Esophagus squamous epithelium (tissue), 4 donors: ENCODE results near the gene DCANP1.

Source experiments
- POLR2A ChIP-seq, 4 donors: fragments of 450-650 bp; IDR thresholded peaks; one replicate each; pipeline ENCODE4 v1.6.1; 2017; ENCODE audit warnings: antibody characterized with exemption in 4 of 4, mild to moderate bottlenecking in 4 of 4, moderate library complexity in 3 of 4
- TF ChIP-seq, protein P1 (sequence below), 6 experiments: fragments of 450-650 bp in 4 of 6; fragments of 200-600 bp in 2 of 6; sonication (generic) in 2 of 6; IDR thresholded peaks; one replicate each; pipeline ENCODE4 v1.5.1; 2016 to 2019; ENCODE audit warnings: antibody characterized with exemption in 6 of 6, mild to moderate bottlenecking in 4 of 6, moderate library complexity in 4 of 6

DNA sequence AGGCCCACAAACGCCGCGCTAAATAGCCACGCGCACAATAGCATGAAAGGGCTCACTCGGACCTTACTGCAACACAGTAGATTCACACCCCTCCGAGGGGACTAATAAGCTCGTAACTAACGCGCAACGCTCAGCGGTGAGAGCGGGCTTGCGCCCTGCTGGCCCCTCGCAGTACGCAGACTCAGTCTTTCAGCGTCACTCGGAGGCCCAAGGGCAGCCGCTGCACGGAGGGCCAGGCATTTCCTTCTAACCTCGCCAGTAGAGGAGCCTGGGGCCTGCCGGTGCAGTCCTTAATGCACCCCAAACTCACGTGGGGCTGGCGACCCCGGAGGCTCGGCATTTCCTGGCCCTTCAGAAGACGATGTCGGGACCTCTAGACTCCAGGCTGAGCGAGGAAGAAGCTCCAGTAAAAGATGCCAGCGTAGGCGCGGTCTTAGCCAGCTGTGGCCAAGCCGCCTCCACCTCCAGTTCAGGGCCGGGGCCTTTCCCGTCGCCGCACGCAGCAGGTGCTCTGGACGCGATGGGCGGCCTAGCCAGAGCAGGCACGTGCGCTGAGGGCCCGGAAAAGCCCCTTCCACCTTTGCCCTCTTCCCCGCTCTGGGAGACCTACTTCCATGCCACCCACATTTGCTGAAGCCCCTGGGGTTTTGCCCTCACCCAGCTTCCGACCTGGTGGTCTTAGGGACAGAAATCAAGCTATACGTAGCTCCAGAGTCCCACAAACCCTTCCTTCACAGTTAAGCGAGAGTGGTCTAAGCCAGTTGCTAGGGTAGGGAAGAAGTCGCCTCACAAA, 43.3 kb upstream of the DCANP1 start:
- TF ChIP-seq, protein P1, sequence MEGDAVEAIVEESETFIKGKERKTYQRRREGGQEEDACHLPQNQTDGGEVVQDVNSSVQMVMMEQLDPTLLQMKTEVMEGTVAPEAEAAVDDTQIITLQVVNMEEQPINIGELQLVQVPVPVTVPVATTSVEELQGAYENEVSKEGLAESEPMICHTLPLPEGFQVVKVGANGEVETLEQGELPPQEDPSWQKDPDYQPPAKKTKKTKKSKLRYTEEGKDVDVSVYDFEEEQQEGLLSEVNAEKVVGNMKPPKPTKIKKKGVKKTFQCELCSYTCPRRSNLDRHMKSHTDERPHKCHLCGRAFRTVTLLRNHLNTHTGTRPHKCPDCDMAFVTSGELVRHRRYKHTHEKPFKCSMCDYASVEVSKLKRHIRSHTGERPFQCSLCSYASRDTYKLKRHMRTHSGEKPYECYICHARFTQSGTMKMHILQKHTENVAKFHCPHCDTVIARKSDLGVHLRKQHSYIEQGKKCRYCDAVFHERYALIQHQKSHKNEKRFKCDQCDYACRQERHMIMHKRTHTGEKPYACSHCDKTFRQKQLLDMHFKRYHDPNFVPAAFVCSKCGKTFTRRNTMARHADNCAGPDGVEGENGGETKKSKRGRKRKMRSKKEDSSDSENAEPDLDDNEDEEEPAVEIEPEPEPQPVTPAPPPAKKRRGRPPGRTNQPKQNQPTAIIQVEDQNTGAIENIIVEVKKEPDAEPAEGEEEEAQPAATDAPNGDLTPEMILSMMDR (IDR thresholded peaks at IDR 0.05), result no peak
- no peak for TF ChIP-seq POLR2A (IDR thresholded peaks at IDR 0.05)
